ENCODE results near the gene ASRGL1.

GRCh38 chr11:62427630-62428233 is 90.5 kb downstream of the ASRGL1 start:
- TF ChIP-seq CTCF (IDR thresholded peaks at IDR 0.05) (no peak), POLR2A (IDR thresholded peaks at IDR 0.05) (no peak)
